Measurements from ENCODE around the gene THOC1.

- TF ChIP-seq, protein P1, sequence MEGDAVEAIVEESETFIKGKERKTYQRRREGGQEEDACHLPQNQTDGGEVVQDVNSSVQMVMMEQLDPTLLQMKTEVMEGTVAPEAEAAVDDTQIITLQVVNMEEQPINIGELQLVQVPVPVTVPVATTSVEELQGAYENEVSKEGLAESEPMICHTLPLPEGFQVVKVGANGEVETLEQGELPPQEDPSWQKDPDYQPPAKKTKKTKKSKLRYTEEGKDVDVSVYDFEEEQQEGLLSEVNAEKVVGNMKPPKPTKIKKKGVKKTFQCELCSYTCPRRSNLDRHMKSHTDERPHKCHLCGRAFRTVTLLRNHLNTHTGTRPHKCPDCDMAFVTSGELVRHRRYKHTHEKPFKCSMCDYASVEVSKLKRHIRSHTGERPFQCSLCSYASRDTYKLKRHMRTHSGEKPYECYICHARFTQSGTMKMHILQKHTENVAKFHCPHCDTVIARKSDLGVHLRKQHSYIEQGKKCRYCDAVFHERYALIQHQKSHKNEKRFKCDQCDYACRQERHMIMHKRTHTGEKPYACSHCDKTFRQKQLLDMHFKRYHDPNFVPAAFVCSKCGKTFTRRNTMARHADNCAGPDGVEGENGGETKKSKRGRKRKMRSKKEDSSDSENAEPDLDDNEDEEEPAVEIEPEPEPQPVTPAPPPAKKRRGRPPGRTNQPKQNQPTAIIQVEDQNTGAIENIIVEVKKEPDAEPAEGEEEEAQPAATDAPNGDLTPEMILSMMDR (IDR thresholded peaks at IDR 0.05) = no peak
- no peak for TF ChIP-seq POLR2A (IDR thresholded peaks at IDR 0.05)
Measured at GRCh38 chr18:303011-303410, 35.2 kb upstream of the THOC1 start.

All from adrenal gland (tissue), 5 donors.